HFFc6 (cell line): ENCODE data around the gene POLN. TPM values are rescaled to one million over a fixed set of nuclear protein-coding genes. Genes with fewer than 3 reads are reported as not detected.

Source experiments
- DNase-seq: peaks from one replicate; pipeline ENCODE4 v3.0.0-alpha.2; 2018
- H3K27ac Mint-ChIP-seq: 2 replicates; pipeline ENCODE4 v1.8.0; 2020; ENCODE audit warnings: mild to moderate bottlenecking, mixed read lengths
- H3K27me3 Mint-ChIP-seq: 2 replicates; pipeline ENCODE4 v1.8.0; 2021; ENCODE audit warnings: mild to moderate bottlenecking, moderate library complexity, mixed read lengths; ENCODE audit not compliant: insufficient read depth
- H3K36me3 Mint-ChIP-seq: 2 replicates; pipeline ENCODE4 v1.8.0; 2021; ENCODE audit warnings: low read depth, mixed read lengths
- H3K4me1 Mint-ChIP-seq: 2 replicates; pipeline ENCODE4 v1.8.0; 2020; ENCODE audit warnings: low read depth, mixed read lengths
- H3K4me3 Mint-ChIP-seq: 2 replicates; pipeline ENCODE4 v1.8.0; 2020; ENCODE audit warnings: mild to moderate bottlenecking, moderate library complexity, mixed read lengths
- H3K9me3 Mint-ChIP-seq: 2 replicates; pipeline ENCODE4 v1.8.0; 2020; ENCODE audit warnings: mild to moderate bottlenecking, mixed read lengths
- total RNA-seq, 6 experiments: library from RNA; stranded (reverse); fragmentation: NEBNext Ultra II Directional; extraction: Animal tissue kit (Norgen Biotek cat#: 25700); gene quantifications; 2 replicates in 1 of 6; 3 replicates in 5 of 6; pipeline ENCODE4 v1.2.3, GENCODE V29; 2021
- TF ChIP-seq, protein P1 (sequence below): fragments of 200-600 bp; sonication (generic); IDR thresholded peaks from 2 replicates; pipeline ENCODE4 v1.5.0; 2021; ENCODE audit warnings: antibody characterized with exemption, mild to moderate bottlenecking

The POLN gene
- total RNA-seq, 6 experiments from 2014 or later, result 1.5 to 3.4 (median 2.2) TPM

DNA sequence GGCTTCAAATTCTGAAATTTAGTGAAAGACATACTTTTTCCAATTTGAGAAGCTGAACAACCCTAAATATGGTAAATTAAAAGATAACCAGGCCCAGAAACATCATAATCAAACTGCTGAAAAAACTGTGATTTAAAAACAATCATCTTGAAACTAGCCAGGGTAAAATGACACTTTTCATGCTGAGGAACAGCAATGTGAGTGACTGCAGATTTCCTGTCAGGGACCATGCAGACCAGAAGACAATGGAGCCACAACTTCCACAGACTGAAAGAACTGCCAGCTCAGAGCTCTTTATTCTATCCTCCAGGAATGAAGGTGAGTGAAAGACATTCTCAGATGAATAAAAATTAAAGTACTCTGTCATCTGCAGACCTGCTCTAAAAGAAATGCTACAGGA is 109.5 kb downstream of the POLN start:
- no peak for DNase-seq

DNA sequence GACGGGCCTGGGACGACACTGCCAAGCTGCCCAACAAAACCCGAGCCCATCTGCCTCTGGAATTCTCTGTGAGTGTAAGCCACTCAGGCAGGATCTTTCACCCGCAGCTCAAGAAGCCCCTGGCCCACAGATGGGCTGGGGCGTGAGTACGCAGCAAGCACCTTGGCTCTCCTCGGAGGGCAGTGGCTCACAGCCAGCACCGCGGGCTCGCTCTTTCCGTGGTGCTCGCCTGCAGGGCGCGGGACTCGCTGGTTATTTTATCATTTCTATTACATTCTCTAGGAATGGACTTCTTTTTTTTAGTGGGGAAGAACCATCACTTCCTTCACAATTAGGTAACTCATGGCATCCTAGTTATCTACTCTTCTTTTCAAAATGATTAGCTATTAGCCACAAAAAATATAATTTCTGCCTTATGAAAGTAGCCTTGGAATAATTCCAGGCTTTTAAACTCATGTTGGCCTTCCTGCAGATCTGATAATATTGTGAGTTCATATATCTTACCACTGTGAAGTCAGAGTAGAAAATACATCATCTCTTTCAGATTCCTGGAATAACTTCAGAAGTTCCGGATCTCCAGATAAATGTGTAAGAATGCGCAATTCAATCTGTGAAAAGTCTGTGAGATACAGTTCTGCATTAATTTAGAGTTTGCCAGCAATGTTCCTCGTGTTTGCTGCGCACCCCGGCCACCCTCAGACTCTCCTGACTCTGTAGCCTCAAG is 114.2 kb downstream of the POLN start:
- Mint-ChIP-seq H3K36me3 (peaks cover 15% of the 10 kb centered on the region), H3K27me3 (peaks cover 6% of the 10 kb centered on the region; the same call in 1 of the 2 replicates), H3K9me3 (peaks cover 13% of the 10 kb centered on the region), H3K4me3 (no peak overlapping the region), H3K27ac (no peak overlapping the region), H3K4me1 (no peaks in the 10 kb centered on the region)
- DNase-seq, result no peak
- TF ChIP-seq, protein P1, sequence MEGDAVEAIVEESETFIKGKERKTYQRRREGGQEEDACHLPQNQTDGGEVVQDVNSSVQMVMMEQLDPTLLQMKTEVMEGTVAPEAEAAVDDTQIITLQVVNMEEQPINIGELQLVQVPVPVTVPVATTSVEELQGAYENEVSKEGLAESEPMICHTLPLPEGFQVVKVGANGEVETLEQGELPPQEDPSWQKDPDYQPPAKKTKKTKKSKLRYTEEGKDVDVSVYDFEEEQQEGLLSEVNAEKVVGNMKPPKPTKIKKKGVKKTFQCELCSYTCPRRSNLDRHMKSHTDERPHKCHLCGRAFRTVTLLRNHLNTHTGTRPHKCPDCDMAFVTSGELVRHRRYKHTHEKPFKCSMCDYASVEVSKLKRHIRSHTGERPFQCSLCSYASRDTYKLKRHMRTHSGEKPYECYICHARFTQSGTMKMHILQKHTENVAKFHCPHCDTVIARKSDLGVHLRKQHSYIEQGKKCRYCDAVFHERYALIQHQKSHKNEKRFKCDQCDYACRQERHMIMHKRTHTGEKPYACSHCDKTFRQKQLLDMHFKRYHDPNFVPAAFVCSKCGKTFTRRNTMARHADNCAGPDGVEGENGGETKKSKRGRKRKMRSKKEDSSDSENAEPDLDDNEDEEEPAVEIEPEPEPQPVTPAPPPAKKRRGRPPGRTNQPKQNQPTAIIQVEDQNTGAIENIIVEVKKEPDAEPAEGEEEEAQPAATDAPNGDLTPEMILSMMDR, result no peak

More for the DNA sequence above, 109.5 kb downstream of the POLN start:
- Mint-ChIP-seq H3K9me3 (peaks cover 15% of the 10 kb centered on the region), H3K27me3 (peaks cover 1% of the 10 kb centered on the region), H3K4me3 (no peak overlapping the region), H3K4me1 (no peaks in the 10 kb centered on the region), H3K27ac (no peak overlapping the region), H3K36me3 (peaks cover 15% of the 10 kb centered on the region)
- TF ChIP-seq, protein P1, result no peak

DNA sequence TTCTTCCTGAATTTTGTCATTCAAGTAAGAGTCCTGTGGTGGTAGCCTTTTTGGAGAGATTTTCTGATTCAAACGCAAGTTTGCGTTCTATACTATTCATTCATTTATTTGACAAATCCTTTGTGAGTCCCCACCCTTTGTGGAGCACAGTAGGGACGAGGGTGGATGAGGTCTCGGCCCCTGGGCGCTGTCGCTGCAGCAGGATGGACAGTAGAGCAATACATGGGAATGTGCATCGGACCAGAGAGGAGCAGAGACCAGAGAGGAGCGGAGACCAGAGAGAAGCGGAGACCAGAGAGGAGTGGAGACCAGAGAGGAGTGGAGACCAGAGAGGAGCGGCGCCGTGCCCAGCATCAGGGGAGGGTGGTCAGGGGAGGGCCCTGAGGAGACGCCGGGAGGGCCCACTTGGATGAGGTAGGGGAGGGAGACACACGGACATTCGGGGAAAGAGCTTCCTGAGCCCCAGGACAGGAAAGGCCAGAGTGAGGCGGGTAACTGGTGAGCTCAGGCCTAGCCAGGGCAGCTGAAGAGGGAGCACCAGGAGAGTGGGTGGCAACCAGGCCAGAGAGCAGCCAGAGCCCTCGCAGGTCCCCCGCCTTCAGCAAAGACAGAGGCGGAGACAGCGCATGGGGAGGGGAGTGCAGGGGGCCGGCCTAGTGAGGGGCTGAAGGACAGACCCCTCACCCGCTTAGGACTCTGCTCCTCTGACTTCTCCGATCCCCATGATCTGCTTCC is 115.4 kb downstream of the POLN start:
- H3K4me3 Mint-ChIP-seq, result no peak overlapping the region
- no peak for DNase-seq
- H3K27me3 Mint-ChIP-seq, result peaks cover 6% of the 10 kb centered on the region; the same call in 1 of the 2 replicates
- no peaks in the 10 kb centered on the region for H3K9me3 Mint-ChIP-seq
- H3K36me3 Mint-ChIP-seq, result peaks cover 2% of the 10 kb centered on the region; the same call in 1 of the 2 replicates
- H3K4me1 Mint-ChIP-seq, result no peaks in the 10 kb centered on the region
- H3K27ac Mint-ChIP-seq, result no peak overlapping the region
- TF ChIP-seq, protein P1, result no peak

DNA sequence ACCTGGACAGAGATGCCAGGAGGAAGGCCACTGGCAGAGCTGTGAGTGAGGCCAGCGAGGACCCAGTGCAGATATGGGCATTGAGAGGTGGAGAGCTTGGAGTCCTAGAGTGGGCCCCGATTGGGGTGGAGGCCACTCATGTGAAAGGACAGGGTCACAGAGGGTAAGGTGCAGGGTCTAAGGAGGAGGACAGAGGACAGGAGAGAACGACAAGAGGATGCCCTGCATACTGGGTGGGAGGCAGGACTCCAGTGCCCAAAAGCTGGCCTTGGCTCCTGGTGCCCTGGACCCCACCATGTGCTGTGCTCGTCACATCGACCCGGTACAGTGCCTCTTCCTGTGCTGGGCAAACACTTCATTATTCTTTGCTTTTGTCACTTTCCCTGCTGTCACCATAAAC is 116.1 kb downstream of the POLN start:
- Mint-ChIP-seq H3K27me3 (peaks cover 6% of the 10 kb centered on the region; the same call in 1 of the 2 replicates), H3K27ac (no peak overlapping the region), H3K9me3 (no peaks in the 10 kb centered on the region), H3K4me3 (no peak overlapping the region), H3K4me1 (no peaks in the 10 kb centered on the region), H3K36me3 (no peaks in the 10 kb centered on the region)
- no peak for DNase-seq
- TF ChIP-seq, protein P1, result no peak

DNA sequence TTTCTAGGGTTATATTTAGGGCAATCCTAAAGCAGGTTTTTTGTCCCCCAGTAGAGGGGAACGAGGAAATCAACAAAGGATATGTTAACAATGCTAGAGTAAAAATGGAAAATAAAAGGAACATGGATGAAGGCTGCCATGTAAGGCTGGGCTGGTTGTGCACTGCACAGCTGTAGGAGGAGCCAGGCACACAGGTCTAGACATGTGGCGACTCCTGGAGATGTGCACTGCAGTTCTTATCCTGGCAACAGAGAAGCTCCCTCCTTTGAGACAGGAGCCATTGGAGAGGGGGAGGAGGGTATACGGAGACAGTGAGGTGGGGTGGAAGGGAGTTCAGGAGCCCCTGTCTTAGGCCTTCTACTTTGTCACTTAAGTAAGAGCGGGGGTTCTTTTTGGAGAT is 116.9 kb downstream of the POLN start:
- TF ChIP-seq, protein P1, result no peak
- peaks cover 6% of the 10 kb centered on the region; the same call in 1 of the 2 replicates for H3K27me3 Mint-ChIP-seq
- no peak overlapping the region for H3K4me3 Mint-ChIP-seq
- no peaks in the 10 kb centered on the region for H3K9me3 Mint-ChIP-seq
- no peaks in the 10 kb centered on the region for H3K4me1 Mint-ChIP-seq
- no peak overlapping the region for H3K27ac Mint-ChIP-seq
- no peaks in the 10 kb centered on the region for H3K36me3 Mint-ChIP-seq
- DNase-seq, result no peak
